H1 (cell line): ENCODE data around the gene AVPR2. TPM values are rescaled to one million over a fixed set of nuclear protein-coding genes. Genes with fewer than 3 reads are reported as not detected.

Source experiments
- CHD2 ChIP-seq: IDR thresholded peaks from 2 replicates; pipeline ENCODE4 v1.6.1; 2012; ENCODE audit warnings: low read length, improper control_type of control experiment
- HDAC2 ChIP-seq, 2 experiments: fragments of 300-600 bp in 1 of 2; sonication (generic) in 1 of 2; IDR thresholded peaks; 2 replicates each; pipeline ENCODE4 v1.6.1; 2011 to 2012; ENCODE audit warnings: low read depth in 2 of 2, low read length in 2 of 2, mild to moderate bottlenecking in 2 of 2, moderate library complexity in 2 of 2, borderline replicate concordance in 1 of 2, inconsistent platforms in 1 of 2
- polyA plus RNA-seq, 7 experiments: library from polyadenylated mRNA; depleted of rRNA in 3 of 7; stranded (reverse) in 5 of 7; unstranded in 2 of 7; fragments of >200 nt in 5 of 7; fragments of 200-250 nt in 2 of 7; gene quantifications; 1 replicate in 5 of 7; 2 replicates in 1 of 7; 4 replicates in 1 of 7; pipeline versions ENCODE4 v1.2.1 to v1.2.3, GENCODE V29; 2011 to 2013; ENCODE audit warnings: missing spikeins in 2 of 7, mixed read lengths in 2 of 7
- total RNA-seq: library from RNA; stranded (reverse); fragmentation: NEBNext Ultra II Directional; extraction: Animal tissue kit (Norgen Biotek cat#: 25700); gene quantifications from 2 replicates; pipeline ENCODE4 v1.2.1, GENCODE V29; 2021

AVPR2 gene
- total and polyA plus RNA-seq, 2 of the 8 experiments (the other 6 are each of a cell fraction or from before 2014, with no cell fraction given): 0.09 TPM; not detected in 1

DNA sequence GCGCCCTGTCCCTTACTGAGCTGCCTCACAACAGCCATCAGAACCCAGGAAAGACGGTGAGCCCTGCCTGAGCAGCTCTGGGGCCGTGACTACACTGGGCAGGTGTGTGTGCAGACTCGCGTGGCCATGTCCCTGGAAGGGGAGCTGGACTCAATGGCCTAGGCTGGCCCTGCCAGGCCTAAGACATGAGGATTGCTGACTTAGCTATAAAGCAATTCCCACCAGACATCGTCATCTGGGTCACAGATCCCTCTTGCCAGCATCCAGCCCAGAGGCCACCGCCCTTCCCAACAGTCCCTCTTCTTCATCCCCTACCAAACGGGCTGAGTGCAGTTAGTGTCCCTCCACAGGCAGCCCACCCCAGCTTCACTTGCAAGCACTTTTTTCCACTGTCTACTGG is 26.7 kb downstream of the AVPR2 start (continued):
- TF ChIP-seq HDAC2 (IDR thresholded peaks at IDR 0.05; ENCODE audit: borderline replicate concordance in 1 of 2, low read depth in 2 of 2, low read length in 2 of 2) (no peak), CHD2 (no peak)
